ENCODE data around the gene ARMS2.

- no peak for TF ChIP-seq POLR2A (IDR thresholded peaks at IDR 0.05; ENCODE audit: low read depth, low read length)
- TF ChIP-seq SPI1 (IDR thresholded peaks at IDR 0.05; ENCODE audit: low read depth, low read length), result no peak
- no peak for TF ChIP-seq TAF1 (IDR thresholded peaks at IDR 0.05; ENCODE audit: low read depth, low read length)
These were observed 3.5 kb downstream of the ARMS2 start for GRCh38 chr10:122457934-122458333.
